ENCODE results near the gene LNX1. TPM values are rescaled to one million over a fixed set of nuclear protein-coding genes. Genes with fewer than 3 reads are reported as not detected.

LNX1 gene
- total and polyA plus RNA-seq, 2 of the 8 experiments (the other 6 are each of a cell fraction or from before 2014, with no cell fraction given), result 2.7 to 3.8 TPM

DNA sequence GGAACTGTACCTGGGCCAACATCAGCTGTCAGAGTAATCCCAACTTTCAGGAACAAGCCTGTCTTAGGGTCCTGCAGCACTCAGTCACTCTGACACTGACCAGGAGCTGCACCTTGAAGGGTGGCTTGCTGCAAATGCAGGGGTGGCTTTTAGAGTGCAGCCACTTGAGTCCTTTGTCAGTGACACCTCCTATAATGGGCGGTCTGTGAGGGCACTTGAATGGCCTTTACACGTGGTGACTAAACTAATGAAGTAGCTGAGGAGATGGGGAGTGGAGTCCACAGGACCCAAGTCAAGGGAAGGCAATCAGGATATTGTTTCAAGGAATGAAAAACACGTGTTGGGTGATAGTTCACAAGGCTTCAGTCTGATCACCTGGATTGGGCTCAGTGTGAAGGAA is 11.1 kb upstream of the LNX1 start:
- Histone ChIP-seq H3K27ac (ENCODE audit: low read depth, low read length) (no peak overlapping the region), H2AK5ac (ENCODE audit: low read depth, low read length) (no peak overlapping the region), H3K4me2 (ENCODE audit: insufficient read depth in 1 of 2, low read depth in 2 of 2, low read length in 2 of 2) (no peak overlapping the region), H2BK12ac (ENCODE audit: low read depth, low read length) (no peak overlapping the region), H3K56ac (replicated peaks; ENCODE audit: insufficient read length, low read depth, low read length) (no peak overlapping the region), H3K27me3 (replicated peaks in 1 of 4; ENCODE audit: control insufficient read depth in 3 of 4, extremely low read depth in 1 of 4, insufficient read depth in 3 of 4, low read length in 3 of 4) (no peaks in the 10 kb centered on the region), H3K4me3 (ENCODE audit: extremely low read depth in 1 of 4, insufficient read depth in 2 of 4, low read depth in 3 of 4, low read length in 4 of 4) (no peak overlapping the region), H2BK5ac (ENCODE audit: low read depth, low read length) (no peak overlapping the region), H2BK20ac (ENCODE audit: low read length) (no peak overlapping the region), H3K79me2 (ENCODE audit: control insufficient read depth in 1 of 2, insufficient read depth in 2 of 2, low read length in 2 of 2) (no peaks in the 10 kb centered on the region), H3K9me3 (ENCODE audit: insufficient read depth in 2 of 2, low read depth in 1 of 2, low read length in 1 of 2) (0 out of 4 replicates have a peak, but pooled peaks cover 0 to 2% of the 10 kb centered on the region in 2 experiments), H4K8ac (ENCODE audit: extremely low read depth, insufficient read depth, low read length) (no peak overlapping the region), H3K79me1 (ENCODE audit: low read depth, low read length) (no peaks in the 10 kb centered on the region), H4K20me1 (replicated peaks in 1 of 2; ENCODE audit: control insufficient read depth in 1 of 2, insufficient read depth in 2 of 2, low read length in 2 of 2) (no peaks in the 10 kb centered on the region), H2BK120ac (replicated peaks; ENCODE audit: low read depth, low read length) (no peak overlapping the region), H2BK15ac (ENCODE audit: low read length) (no peak overlapping the region), H2AFZ (ENCODE audit: low read length) (no peak overlapping the region), H4K5ac (ENCODE audit: insufficient read length, low read depth, low read length) (no peak overlapping the region), H3K36me3 (ENCODE audit: control insufficient read depth in 2 of 4, insufficient read depth in 4 of 4, low read length in 3 of 4) (no peaks in the 10 kb centered on the region), H3K23me2 (ENCODE audit: low read depth, low read length) (no peaks in the 10 kb centered on the region), H3K4ac (replicated peaks; ENCODE audit: insufficient read length, low read depth, low read length) (no peak overlapping the region), H3K23ac (ENCODE audit: insufficient read length) (no peak overlapping the region), H3K18ac (ENCODE audit: extremely low read depth, low read length) (no peak overlapping the region), H4K91ac (replicated peaks; ENCODE audit: insufficient read length, low read length) (no peak overlapping the region), H3K9ac (replicated peaks in 1 of 4; ENCODE audit: extremely low read depth in 1 of 4, low read depth in 3 of 4, low read length in 3 of 4) (no peak overlapping the region), H3K4me1 (replicated peaks in 1 of 4; ENCODE audit: control insufficient read depth in 3 of 4, insufficient read depth in 4 of 4, low read length in 3 of 4) (peaks cover 0 to 4% (median 2%) of the 10 kb centered on the region in 4 experiments; a peak in 4 of 7 replicates), H3K14ac (ENCODE audit: insufficient read length) (no peak overlapping the region)
- CTCF ChIA-PET (ENCODE audit: partially characterized antibody), result interaction anchor here (0.9 to 3.7 kb wide), 12 partner anchors 10 to 109 kb away, joined by 3 to 18 read pairs (median 4); partner anchors contain the start of gene LNX1
- no peak for TF ChIP-seq SP1 (IDR thresholded peaks at IDR 0.05; ENCODE audit: low read depth, low read length)
- TF ChIP-seq, protein P1, sequence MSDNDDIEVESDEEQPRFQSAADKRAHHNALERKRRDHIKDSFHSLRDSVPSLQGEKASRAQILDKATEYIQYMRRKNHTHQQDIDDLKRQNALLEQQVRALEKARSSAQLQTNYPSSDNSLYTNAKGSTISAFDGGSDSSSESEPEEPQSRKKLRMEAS (IDR thresholded peaks at IDR 0.05), result no peak
- no peak for TF ChIP-seq GTF2F1 (IDR thresholded peaks at IDR 0.05; ENCODE audit: borderline replicate concordance, low read depth, low read length)
- no peak for TF ChIP-seq TEAD4 (IDR thresholded peaks at IDR 0.05; ENCODE audit: low read depth, low read length)
- POLR2A ChIA-PET (ENCODE audit: partially characterized antibody), result interaction anchor here (1.6 kb wide), 1 partner anchor 10 kb away, joined by 6 read pairs; no protein-coding TSS in a partner anchor
- FAIRE-seq, result no peak
- no peak for DNase-seq (ENCODE audit: low read depth in 1 of 2, low spot score in 2 of 2)
- WGBS, 2 experiments (ENCODE audit: extremely low coverage in 1 of 2, insufficient coverage in 1 of 2, insufficient read length in 1 of 2, insufficient replicate concordance in 2 of 2, low coverage in 1 of 2, low lambda C conversion rate in 2 of 2, missing lambda C conversion rate in 1 of 2), result 97% methylated on average over 3 of the region's 3 CpGs; no CpG with 5 or more reads in 1 of the 2 experiments

Measured in H1 (cell line).